Germinal center (tissue), 1 donor: Measurements from ENCODE around the gene ZGRF1.
"Not testable (repeated sequence)": the region's sequence is repeated elsewhere in the genome, so short reads cannot be mapped to it uniquely, and the experiment has no call there.

Source experiments
- DNase-seq: peaks from one replicate; pipeline ENCODE4 v3.0.0; 2012; ENCODE audit warnings: mixed read lengths, low spot score

The ZGRF1 gene, protein sequence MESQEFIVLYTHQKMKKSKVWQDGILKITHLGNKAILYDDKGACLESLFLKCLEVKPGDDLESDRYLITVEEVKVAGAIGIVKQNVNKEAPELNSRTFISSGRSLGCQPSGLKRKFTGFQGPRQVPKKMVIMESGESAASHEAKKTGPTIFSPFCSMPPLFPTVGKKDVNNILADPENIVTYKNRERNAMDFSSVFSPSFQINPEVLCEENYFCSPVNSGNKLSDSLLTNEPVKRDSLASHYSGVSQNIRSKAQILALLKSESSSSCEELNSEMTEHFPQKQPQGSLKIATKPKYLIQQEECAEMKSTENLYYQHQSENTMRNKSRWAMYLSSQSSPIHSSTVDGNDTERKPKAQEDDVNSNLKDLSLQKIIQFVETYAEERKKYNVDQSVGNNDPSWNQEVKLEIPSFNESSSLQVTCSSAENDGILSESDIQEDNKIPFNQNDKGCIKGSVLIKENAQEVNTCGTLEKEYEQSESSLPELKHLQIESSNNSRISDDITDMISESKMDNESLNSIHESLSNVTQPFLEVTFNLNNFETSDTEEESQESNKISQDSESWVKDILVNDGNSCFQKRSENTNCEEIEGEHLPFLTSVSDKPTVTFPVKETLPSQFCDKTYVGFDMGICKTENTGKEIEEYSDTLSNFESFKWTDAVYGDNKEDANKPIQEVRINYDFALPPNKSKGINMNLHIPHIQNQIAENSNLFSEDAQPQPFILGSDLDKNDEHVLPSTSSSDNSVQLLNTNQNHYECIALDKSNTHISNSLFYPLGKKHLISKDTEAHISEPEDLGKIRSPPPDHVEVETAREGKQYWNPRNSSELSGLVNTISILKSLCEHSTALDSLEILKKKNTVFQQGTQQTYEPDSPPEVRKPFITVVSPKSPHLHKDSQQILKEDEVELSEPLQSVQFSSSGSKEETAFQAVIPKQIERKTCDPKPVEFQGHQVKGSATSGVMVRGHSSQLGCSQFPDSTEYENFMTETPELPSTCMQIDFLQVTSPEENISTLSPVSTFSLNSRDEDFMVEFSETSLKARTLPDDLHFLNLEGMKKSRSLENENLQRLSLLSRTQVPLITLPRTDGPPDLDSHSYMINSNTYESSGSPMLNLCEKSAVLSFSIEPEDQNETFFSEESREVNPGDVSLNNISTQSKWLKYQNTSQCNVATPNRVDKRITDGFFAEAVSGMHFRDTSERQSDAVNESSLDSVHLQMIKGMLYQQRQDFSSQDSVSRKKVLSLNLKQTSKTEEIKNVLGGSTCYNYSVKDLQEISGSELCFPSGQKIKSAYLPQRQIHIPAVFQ (N-terminal part only)

DNA sequence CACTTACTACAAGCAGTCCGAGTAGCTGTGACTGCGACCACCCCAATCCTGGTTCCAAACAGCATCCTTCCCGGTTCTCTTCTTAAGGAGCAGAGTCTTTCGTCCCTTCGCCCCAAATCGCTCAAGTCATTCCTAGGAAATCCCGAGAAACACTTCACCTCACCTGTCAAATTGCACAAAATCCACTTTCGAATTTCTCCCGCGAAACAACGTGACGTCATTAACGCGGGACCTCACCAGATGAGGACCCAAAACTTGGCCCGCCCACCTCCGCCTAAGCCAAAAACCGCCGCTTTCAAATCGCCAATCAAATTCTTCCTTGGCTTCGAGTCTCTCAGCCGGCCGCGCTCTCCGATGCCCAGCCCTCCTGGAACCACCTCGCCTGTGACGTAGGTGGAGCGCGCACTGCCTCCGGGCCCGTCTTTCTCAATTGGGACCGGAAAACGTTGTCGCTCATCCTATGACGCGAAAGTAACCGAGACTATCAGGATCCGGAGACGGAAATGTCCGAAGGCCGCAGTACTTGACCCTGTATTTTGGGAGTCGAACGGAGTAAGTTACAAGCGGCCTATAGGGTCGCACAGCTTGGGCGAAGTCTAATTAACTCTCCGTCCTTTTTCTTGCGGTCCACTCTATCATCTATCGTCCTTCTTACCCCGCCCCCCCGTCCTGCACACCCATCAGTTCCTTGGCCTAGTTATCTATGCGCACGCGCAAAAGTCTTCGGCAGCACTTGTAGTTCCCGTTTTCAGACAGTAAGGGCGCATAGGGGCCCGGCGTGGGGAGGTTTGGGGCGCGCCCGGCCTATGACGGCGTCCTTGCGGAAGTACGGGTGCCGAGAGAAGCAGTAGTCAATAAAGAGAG, at the start of gene ZGRF1, which contains the start of gene LARP7:
TSS of gene ZGRF1 (minus strand) at position 222 of the 864 bp plus-strand sequence. CDS start 3,733 bp downstream, outside the sequence.
TSS of gene LARP7 (plus strand) at position 456 of the 864 bp plus-strand sequence. CDS start 7,527 bp downstream, outside the sequence.
- DNase-seq, result peak; percentile 90

DNA sequence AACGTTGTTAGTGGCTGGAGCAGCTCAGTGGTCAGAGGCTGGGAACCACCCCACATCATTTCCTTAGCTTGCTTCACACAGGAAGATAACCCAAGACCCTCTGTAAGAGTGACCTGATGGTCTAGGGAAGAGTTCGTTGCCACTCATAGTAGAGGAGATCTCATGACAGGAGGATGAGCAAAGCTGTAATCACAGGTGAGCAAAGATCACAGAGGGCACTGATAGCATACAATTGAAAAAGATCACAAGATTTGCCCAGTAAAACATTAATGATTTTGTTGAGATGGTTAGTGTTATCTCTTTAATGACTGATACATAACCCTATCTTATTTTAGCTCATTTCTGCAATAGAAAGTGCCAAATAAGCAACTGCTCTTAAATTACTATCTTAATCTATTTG, 44.3 kb upstream of the ZGRF1 start:
- no peak for DNase-seq

- DNase-seq, result no peak
These were observed 40.9 kb upstream of the ZGRF1 start for GRCh38 chr4:112677519-112678091.

GRCh38 chr4:112674376-112674775, 37.7 kb upstream of the ZGRF1 start:
- DNase-seq, result no peak

DNA sequence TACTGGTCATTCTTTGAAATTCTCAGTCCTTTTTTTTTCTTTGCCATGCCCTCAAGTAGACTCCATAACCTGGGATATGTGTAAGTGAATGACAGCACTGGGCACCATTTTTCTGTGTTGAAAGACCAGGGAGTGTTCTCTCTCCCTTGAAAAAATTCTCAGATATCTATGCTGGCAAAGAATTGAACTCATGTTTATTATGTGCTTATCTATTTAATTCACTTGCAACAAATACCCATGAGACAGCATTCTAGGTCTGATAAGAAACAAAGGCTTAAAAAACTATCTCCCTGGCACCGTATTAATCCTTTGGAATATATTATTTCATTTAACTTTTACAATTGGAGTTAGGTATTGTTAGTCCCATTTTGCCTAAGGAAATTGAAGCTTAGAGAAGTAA, 37.0 kb upstream of the ZGRF1 start:
- no peak for DNase-seq

GRCh38 chr4:112673076-112673475, 36.4 kb upstream of the ZGRF1 start:
- DNase-seq, result no peak

GRCh38 chr4:112668131-112668530, 31.4 kb upstream of the ZGRF1 start:
- DNase-seq, result no peak

DNA sequence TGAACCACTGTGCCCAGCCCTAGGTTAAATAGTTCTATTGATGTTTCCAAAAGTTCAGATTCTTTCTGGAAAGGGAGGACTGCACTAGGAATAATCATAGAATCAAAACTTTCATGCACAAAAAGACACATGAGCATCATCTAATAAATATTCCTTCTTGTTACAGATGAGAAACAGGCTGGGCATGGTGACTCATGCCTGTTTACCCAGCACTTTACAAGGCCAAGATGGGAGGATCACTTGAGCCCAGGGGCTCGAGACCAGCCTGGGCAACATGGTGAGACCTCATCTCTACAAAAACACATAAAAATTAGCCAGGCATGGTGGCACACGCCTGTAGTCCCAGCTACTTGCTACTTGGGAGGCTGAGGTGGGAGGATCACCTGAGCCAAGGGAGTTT, 27.9 kb upstream of the ZGRF1 start:
- DNase-seq, result no peak

DNA sequence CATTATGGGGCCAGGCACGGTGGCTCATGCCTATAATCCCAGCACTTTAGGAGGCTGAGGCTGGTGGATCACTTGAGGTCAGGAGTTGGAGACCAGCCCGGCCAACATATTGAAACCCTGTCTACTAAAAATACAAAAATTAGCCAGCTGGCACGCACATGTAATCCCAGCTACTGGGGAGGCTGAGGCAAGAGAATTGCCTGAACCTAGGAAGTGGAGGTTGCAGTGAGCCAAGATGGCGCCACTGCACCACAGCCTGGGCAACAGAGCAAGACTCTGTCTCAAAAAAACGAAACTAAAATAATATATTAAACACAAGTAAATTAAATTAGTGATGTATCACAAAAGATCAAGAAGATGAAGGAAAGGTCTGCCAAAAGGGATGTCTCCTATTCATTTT, 19.4 kb upstream of the ZGRF1 start:
- not testable (repeated sequence) for DNase-seq

DNA sequence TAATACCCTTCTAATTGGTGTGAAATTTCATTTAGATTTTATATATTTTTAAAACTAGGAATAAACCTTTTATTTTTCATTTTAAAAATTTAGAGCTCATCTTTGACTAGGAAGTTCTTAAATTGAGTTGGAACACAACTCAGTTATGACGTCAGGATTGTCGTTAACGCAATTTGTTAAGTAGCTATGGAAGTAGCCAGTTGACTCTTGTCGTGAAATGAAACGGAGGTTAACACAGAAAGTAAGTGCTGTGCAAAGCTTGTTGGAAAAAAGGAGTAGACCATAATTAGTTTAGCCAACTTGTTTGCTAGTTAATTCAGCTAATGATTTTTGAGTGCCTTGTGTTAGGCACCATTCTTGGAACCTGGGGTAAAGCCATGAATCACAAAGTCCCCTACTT, 18.6 kb upstream of the ZGRF1 start:
- DNase-seq, result no peak

DNA sequence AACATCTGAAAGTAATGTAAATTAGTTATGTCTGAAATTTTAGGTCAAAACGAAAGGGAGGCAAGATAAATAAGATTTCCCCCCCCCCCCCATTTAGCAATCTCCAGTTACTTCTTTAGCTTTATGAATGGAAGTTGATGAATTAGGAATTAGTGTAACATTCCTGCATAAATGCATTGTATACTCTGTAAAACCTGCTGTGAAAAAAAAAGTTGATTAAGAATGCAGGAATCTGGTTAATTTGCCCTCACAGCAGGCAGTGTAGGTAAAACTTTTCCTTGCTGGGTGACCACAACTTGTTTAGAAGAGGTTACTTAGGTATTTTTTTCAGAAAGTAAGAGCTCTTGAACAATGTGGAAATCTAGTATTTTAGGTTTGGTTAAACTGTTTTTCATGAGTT, 15.5 kb upstream of the ZGRF1 start:
- DNase-seq, result no peak

GRCh38 chr4:112651641-112652040, 14.9 kb upstream of the ZGRF1 start:
- DNase-seq, result no peak

DNA sequence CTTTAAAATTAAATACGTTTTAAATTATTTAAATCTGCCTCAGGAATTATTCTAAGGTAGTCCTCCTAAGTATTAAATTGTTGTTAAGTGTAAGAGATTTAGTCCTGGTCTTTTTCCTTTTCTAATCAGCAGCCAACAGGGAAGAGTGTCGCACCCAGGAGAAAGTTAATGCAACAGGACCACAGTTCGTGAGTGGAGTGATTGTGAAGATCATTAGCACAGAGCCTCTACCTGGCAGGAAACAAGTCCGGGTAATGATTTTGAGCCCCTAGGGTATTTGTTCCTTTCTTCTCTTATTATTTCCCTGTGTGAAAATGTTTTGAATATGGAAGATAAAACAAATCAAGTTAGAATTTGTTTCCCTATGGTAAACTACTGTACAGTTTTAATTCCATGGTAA, 13.6 kb upstream of the ZGRF1 start:
- DNase-seq, result no peak

- DNase-seq, result no peak
These were observed 12.3 kb upstream of the ZGRF1 start for GRCh38 chr4:112649055-112649408.

DNA sequence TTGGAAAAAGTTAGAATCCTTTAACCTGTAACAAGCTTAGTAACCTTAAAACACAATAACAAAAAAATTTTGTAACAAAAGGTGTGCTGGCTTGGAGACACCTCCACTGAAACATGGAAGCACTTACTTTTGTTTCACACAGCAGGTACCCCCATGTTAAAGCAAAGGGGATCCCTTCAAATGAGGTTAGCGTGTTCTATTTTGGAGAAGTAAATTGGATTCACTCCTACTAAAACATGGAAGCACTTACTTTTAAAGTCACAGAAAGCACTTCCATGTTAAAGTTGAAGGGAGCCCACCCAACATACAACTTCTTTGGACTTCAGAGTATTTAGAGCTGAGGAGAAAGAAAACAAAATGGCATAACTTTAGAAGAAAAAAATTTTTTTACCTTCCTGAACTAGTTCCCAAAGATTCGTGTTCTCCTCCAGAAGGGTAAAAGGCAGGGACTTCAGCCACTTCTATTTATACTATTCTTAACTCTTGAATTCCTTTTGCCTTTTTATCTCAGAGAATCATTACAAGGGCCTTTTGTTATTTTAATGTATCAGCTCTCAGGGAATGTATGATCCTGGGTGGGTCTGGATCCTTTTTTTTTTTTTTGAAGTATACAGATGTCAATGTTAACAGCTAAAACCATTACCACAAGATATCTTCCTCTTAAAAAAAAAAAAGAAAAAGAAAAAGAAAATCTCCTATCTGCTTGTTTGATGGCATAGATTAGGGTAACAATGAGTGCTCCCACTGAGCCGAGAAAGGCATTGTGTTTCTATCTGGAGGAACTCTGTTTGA, 11.8 kb upstream of the ZGRF1 start:
- no peak for DNase-seq

- no peak for DNase-seq
These were observed 11.1 kb upstream of the ZGRF1 start for GRCh38 chr4:112647785-112648184.

GRCh38 chr4:112646632-112647537, 10.2 kb upstream of the ZGRF1 start:
- DNase-seq, result no peak

- no peak for DNase-seq
These were observed 9.0 kb upstream of the ZGRF1 start for GRCh38 chr4:112645541-112646329.
